ENCODE results near the gene RAMACL.

- TF ChIP-seq CTCF (conservative IDR thresholded peaks at IDR 0.05; ENCODE audit: low read depth, low read length) = no peak
- no peak for TF ChIP-seq EZH2 (IDR thresholded peaks at IDR 0.05; ENCODE audit: borderline replicate concordance, low read depth, low read length, poor library complexity, severe bottlenecking)
These were observed 36.8 kb upstream of the RAMACL start for GRCh38 chr6:166623318-166623717.

All from A673 (cell line).